GF-D8 (cell line): ENCODE measurements around the gene SCAF8.
"Not testable (repeated sequence)": the region's sequence is repeated elsewhere in the genome, so short reads cannot be mapped to it uniquely, and the experiment has no call there.

ENCODE experiments used
- DNase-seq: peaks from one replicate; lab custom pipeline; 2025; lab: John Stamatoyannopoulos, UW

Gene SCAF8

DNA sequence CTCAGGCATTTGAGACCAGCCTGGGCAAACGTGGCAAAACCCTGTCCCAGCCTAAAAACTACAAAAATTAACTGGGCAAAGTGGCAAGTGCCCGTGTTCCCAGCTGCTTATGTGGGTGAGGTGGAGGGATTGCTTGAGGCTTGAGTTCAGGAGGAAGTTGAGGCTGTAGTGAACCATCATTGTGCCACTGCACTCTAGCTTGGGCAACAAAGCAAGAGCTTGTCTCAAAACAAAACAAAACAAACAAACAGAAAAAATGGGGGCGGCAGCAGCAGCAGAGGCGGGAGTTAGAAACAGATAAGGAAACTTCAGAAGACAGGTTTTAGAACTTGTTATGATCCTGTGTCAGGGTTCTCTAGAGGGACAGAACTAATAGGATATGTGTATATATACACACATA lies 49.0 kb downstream of the SCAF8 start:
- no peak for DNase-seq

GRCh38 chr6:154783229-154783628 lies 50.0 kb downstream of the SCAF8 start:
- DNase-seq, result no peak

- no peak for DNase-seq
These were observed 51.9 kb downstream of the SCAF8 start for GRCh38 chr6:154785075-154785474.

GRCh38 chr6:154786144-154786868 lies 53.1 kb downstream of the SCAF8 start:
- no peak for DNase-seq

DNA sequence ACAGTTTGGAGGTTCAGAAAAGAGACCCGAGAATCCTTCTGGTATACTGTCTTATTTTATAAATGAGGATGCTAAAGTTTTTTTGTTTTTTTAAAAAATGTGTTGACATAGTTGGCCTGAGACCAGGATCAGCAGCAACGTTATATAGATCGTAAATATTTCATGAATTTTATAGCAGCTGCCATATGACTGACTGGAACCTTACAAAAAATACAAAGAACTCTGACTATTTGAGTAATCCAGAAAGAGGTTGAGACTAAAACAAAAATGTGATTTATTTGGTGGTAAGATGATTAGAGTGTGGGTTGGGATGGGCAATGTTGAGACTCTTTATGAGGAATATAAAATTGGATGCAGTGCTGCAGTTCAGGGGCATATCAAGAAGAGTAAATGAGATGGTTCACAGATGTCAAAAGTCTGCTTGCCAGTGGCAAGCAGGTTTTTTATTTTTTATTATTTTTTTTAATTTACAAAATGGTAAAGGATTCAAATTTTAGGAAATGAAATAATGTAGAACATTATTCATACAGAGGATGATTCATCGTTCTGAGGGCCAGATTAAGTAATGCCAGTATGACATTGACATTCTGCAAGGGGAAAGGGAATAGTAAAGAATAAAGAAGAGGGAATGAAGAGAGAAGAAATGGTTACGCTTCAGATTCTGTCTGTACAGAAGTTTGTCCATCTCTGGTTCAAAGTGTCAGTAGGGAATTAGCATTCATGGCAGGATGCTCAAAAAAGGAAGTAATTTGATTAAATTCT lies 58.5 kb downstream of the SCAF8 start:
- no peak for DNase-seq

- no peak for DNase-seq
These were observed 59.1 kb downstream of the SCAF8 start for GRCh38 chr6:154792325-154792724.

DNA sequence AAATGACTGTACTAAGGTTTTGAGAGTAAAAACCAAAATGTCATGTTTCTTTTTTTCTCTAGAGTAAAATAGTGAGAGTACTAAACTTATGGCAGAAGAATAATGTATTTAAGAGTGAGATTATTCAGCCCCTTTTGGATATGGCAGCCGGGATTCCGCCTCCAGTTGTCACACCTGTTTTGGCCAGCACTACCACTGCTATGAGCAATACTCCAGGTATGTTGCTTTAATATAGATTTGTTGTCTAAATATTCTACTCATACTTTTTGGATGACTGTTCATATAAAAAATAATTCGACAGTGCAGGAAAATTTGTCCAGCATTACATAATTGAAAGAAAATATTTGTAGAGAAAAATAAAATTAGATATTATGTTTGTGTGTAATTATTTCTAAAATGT lies 59.5 kb downstream of the SCAF8 start:
- no peak for DNase-seq

- DNase-seq, result no peak
These were observed 63.3 kb downstream of the SCAF8 start for GRCh38 chr6:154796484-154796883.

DNA sequence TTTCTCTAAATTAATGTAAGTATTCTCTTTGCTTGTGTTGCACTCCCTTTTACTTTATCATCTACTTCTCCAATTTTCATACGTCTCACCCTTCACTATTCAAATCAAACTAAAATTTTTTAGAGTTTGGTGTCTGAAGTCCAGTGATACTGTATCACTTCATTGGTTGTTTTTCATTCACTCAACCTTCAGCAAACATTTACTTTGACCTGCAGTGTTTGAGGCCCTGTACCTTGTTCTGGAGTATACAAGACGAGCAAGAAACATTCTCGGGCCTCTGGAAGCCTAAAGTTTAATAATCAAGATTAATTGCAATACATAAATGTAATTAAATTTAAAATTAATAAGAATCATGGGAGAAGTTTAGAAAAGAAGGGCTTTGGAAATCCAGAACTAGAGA lies 64.6 kb downstream of the SCAF8 start:
- DNase-seq, result no peak

- no peak for DNase-seq
These were observed 67.1 kb downstream of the SCAF8 start for GRCh38 chr6:154800338-154800737.

GRCh38 chr6:154805288-154805911 lies 72.2 kb downstream of the SCAF8 start:
- DNase-seq, result peak; percentile 53

- no peak for DNase-seq
These were observed 73.6 kb downstream of the SCAF8 start for GRCh38 chr6:154806804-154807203.

DNA sequence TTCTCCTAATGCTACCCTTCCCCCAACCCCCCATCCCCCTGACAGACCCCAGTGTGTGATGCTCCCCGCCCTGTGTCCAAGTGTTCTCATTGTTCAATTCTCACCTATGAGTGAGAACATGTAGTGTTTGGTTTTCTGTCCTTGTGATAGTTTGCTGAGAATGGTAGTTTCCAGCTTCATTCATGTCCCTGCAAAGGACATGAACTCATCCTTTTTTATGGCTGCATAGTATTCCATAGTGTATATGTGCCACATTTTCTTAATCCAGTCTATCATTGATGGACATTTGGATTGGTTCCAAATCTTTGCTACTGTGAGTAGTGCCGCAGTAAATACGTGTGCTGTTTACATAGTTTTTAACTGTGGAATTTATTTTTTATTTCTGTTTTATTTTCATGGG lies 78.4 kb downstream of the SCAF8 start:
- DNase-seq, result not testable (repeated sequence)

- DNase-seq, result no peak
These were observed 80.8 kb downstream of the SCAF8 start for GRCh38 chr6:154814063-154814462.

DNA sequence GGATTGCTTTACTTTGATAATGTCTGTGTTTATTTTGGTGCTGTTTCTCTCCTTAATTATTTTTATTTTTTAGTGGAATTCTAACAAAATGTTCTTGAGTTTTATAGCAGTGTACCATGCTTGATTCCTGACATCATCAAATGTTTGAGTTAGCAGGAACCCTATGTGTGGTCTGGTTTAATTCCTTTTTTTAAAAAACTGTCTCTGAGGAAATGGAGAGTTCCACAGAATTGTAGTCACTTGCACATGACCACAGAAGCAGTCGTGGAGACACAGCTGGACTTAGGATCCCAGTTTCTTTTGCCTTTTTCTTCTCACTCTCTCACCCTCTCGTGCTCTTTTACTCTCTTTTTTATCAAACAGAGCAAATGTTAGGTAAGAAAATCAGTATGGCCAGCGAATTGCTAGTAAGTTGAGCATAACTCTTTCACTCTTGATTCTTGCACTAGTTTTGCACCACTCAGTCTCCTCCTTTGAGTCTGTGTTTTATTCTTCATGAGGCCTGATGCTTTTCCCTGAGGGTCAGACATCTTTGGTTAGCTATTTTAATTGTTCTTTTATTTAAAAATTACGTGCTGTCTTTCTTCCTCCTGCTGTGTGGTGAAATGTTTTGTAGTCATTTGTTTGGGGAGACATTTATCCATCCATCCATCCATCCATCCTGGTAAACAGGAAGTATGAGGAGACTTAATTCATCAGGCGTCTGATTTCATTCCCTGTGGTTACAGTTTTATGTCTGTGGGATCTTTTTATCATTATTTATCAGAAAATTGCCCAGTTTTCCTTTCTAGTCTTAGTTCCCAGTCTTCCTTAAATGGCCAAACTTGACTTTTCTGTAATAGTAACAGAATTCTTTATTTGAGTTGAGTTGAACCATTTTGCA lies 83.0 kb downstream of the SCAF8 start:
- DNase-seq, result no peak

GRCh38 chr6:154821099-154821498 lies 87.9 kb downstream of the SCAF8 start:
- DNase-seq, result no peak

DNA sequence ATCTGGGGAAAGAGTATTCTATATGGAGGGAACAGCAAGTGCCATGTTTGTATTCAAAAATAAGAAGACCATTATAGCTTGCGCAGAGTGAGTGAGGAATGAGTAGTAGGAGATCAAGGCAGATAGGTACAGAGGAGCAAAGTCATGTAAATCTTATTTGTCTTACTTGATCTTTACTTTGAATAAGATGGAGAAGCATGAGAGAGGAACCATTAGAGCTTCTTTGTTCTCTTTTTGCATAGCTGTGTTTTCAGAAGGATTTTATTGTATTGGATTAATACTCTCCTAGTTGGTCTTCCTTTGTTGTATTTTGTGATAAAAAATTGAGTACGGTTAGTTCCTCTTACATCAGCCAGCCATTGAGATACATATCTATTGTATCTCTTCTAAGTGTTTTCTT lies 88.4 kb downstream of the SCAF8 start:
- no peak for DNase-seq

DNA sequence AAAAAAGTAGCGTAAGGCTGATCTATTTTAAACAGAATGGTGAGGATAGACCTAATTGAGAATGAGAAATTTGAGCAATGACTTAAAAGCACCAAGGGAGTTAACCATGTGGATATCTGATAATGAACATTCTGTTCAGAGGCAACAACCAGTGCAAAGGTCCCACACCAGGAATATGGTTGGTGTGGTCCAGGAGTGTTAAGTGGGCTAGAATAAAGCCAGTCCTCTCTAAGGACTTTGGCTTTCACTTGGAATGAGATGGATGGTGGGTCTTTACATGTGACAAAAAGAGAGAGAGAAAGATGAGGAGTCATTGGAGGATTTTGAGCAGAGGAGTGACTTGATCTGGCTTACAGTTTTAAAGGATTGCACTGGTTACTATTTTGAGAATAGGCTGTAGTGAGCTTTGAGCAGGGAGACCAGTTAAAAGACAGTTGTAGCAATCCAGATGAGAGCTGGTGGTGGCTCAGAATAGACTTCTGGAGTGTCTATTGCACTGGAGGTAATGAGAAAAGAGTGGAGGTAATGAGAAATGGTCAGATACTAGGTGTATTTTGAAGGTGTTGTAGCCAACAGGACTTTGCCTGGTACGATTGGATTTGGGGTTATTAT lies 89.8 kb downstream of the SCAF8 start:
- DNase-seq, result no peak

DNA sequence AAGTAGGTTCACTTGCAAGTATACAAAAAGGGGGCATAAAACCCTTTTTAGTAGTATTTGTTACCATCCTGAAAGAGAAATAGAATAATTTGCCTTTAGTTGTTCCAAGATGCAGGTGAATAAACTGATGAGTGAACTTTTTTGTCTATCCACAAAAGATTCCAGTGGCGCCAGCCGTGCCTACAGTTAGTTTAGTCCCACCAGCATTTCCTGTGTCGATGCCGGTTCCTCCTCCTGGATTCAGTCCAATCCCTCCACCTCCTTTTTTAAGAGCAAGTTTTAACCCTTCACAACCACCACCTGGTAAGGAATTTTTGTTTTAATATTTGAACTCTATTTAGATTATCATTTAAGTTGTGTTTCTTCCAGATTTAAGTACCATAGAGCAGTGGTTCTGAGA lies 90.9 kb downstream of the SCAF8 start:
- no peak for DNase-seq

GRCh38 chr6:154829970-154830369 lies 96.8 kb downstream of the SCAF8 start:
- DNase-seq, result no peak

GRCh38 chr6:154830771-154831170 lies 97.6 kb downstream of the SCAF8 start:
- no peak for DNase-seq

GRCh38 chr6:154835307-154835706 lies 102.1 kb downstream of the SCAF8 start:
- no peak for DNase-seq
